HG03521 (cell line): ENCODE data around the gene TBC1D32.
"Not testable (repeated sequence)": the region's sequence is repeated elsewhere in the genome, so short reads cannot be mapped to it uniquely, and the experiment has no call there.

Experiments
- ATAC-seq: cut with Tn5 transposase; IDR thresholded peaks from one replicate; pipeline ENCODE4 v1.9.1; 2021; ENCODE audit warnings: mild to moderate bottlenecking, moderate library complexity; ENCODE audit not compliant: unreplicated experiment

The TBC1D32 gene

GRCh38 chr6:121135425-121135824 is 198.9 kb downstream of the TBC1D32 start:
- no peak for ATAC-seq

- no peak for ATAC-seq
These were observed 199.4 kb downstream of the TBC1D32 start for GRCh38 chr6:121134922-121135321.

DNA sequence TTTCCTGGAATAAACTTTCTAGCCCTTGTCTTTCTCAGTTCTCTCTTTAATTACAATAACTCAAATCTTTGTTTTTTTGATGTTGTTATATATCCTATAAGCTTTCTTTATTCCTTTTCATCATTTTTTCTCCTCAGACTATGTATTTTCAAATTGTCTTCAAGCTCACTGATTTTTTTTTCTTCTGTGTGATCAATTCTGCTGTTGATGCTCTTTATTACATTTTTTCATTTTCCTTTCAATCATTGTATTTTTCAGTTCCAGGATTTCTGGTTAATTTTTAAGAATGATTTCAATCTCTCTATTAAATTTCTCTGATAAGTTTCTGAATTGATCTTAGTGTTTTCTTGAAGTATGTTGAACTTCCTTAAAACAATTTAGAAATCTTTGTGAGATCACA is 209.7 kb downstream of the TBC1D32 start:
- ATAC-seq, result no peak

GRCh38 chr6:121112356-121112755 is 221.9 kb downstream of the TBC1D32 start:
- ATAC-seq, result no peak

DNA sequence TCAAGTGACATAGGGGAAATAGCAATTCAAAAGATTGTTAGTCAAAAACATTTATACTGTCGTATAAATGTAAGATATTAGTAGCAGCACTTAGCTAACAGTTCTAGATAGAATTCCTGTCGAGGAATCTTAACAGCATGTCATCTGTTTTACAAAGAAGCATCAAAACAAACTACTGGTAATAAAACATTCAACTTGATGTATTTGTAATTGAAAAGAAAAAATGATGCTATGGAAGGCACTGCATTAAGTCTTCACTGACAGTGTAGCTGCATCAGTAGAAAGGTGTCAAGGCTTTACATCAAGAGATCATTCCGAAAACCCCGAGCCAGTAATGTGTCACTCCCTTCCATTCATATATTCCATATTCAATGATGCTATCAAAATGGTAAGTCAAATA is 223.5 kb downstream of the TBC1D32 start:
- ATAC-seq, result no peak

DNA sequence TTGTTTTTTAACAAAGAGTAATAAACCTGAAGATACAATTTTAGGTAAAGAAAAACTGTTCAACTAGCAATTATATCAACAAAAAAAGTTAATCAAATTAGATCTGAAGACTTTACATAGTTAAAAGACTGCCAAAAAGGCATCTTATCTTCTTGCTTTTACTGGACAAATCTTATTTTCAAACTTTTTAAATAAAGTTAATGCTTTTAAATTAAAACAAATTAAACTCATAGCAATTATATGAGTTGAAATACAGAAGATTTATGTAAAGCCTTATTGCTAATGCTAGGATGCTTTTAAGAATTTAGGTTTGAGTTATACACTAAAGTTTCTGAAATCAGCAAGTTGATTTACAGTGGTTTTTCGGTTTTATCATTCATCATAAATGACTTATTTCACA is 227.3 kb downstream of the TBC1D32 start:
- ATAC-seq, result no peak

DNA sequence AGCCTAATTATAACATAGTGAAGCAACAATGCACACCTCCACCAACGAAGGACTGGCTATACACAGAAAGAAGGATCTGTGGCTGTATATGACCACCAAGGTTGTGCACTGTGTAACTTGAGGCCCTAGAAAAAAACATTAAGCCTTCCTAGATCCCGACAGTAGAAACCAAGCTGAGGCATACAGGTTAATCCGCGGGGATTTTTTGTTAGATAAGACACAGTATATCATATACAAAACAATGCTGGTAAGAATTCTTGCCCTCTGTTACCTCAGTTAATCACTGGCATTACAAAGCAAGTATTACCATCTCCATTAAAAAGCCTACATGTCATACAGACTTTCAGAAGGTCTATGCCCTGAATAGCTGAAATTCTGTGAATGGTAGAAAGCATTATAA is 228.8 kb downstream of the TBC1D32 start:
- ATAC-seq, result no peak

GRCh38 chr6:121093928-121094327 is 240.4 kb downstream of the TBC1D32 start:
- ATAC-seq, result no peak

GRCh38 chr6:121090492-121090891 is 243.8 kb downstream of the TBC1D32 start:
- no peak for ATAC-seq

GRCh38 chr6:121086876-121087275 is 247.4 kb downstream of the TBC1D32 start:
- ATAC-seq, result no peak

DNA sequence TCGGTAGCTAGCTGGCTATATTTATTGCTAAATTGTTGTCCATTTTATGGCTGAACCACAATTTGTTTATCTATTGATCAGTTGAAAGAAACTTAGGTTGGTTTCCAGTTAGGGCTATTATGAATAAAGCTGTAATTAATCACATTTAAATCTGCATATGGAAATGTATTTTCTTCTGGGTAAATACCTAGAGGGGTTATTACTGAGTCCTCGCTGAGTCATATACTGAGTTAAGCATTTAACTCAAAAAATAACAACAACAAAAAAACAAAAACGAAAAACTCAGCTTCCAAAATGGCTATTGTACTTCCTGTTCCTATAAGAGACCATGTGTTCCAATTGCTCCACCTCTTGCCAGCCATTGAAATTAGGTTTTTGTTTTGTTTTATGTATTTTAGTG is 258.2 kb downstream of the TBC1D32 start:
- ATAC-seq, result no peak

DNA sequence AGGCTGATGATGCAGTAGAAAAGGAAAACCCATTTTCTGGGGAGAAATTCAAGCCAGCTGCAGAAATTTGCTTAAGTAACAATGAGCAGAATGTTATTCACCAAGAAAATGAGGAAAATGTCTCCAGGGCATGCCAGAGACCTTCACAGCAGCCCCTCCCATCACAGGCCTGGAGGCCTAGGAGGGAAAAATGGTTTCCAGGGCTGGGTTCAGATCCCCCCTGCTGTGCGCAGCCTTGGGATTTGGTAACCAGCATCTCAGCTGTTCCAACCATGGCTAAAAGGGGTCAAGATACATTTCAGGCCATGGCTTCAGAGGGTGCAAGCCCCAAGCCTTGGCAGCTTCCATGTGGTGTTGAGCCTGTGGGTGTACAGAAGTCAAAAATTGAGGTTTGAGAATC is 265.5 kb downstream of the TBC1D32 start:
- ATAC-seq, result not testable (repeated sequence)

DNA sequence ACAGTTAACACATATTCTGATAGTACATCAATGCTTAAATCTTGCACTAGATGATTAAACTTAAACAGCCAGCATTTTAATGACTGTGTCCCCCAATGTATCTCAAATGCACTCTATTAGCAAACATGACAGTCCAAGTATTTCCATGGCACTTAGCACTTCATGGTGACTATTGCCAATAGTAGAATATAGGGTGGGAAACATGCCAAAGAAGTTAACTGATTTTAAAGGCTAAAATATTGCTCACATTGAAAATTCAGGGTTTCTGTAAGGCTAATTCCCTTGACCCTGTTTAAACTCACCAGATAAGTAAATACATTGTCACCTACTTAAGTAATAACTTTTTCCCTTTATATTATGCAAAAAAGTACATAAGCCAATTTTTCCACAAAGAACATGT is 266.9 kb downstream of the TBC1D32 start:
- ATAC-seq, result no peak

DNA sequence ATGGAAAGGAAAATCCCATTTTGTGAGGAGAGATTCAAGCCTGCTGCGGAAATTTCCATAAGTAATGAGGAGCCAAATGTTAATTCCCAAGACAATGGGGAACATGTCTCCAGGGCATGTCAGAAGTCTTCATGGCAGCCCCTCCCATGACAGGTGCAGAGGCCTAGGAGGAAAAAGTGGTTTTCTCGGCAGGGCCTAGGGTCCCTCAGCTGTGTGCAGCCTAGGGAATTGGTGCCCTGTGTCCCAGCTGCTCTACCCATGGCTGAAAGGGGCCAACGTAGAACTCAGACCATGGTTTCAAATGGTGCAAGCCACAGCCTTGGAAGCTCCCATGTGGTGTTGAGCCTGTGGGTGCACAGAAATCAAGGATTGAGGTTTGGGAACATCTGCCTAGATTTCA is 269.9 kb downstream of the TBC1D32 start:
- ATAC-seq, result no peak

- ATAC-seq, result peak; percentile 72
These were observed 278.6 kb downstream of the TBC1D32 start for GRCh38 chr6:121055572-121056163.

- not testable (repeated sequence) for ATAC-seq
These were observed 285.7 kb downstream of the TBC1D32 start for GRCh38 chr6:121048593-121048992.

DNA sequence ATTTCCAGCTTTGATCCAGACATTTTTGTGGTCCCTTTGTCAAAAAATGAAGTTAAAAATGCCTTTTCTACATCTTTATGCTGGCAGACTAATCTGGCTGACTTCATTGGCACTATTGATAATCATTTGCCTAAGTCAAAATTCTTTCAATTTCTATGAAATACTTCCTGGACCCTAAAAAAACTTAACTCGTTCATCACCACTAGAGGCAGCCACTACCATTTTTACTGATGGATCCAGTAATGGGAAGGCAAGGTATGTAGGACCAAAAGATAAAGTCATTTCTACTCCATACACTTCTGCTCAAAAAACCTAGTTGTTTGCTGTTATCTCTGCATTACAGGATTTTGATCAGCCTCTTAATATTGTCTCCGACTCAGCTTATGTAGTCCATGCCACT is 289.4 kb downstream of the TBC1D32 start:
- ATAC-seq, result not testable (repeated sequence)

GRCh38 chr6:121043706-121044105 is 290.6 kb downstream of the TBC1D32 start:
- not testable (repeated sequence) for ATAC-seq

DNA sequence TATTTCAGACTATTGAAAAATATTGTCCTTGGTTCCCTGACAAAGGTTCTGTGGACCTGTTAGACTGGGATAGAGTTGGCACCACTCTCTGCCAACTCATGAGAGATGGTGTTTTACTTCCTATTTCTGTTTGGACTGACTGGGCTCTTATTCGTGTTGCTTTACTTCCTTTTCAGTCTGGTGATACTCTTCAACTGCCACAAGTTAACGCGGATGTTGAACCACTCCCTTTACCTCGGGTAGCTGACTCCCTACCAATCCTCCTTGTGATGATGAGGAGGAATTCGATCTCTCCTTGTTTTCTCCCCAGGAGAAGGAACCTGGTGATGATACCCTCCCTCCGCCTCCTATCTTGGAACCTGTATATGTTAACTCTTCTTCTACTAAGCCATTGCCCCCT is 291.1 kb downstream of the TBC1D32 start:
- ATAC-seq, result not testable (repeated sequence)

GRCh38 chr6:121042766-121043165 is 291.5 kb downstream of the TBC1D32 start:
- no peak for ATAC-seq

GRCh38 chr6:121040831-121041230 is 293.4 kb downstream of the TBC1D32 start:
- no peak for ATAC-seq

DNA sequence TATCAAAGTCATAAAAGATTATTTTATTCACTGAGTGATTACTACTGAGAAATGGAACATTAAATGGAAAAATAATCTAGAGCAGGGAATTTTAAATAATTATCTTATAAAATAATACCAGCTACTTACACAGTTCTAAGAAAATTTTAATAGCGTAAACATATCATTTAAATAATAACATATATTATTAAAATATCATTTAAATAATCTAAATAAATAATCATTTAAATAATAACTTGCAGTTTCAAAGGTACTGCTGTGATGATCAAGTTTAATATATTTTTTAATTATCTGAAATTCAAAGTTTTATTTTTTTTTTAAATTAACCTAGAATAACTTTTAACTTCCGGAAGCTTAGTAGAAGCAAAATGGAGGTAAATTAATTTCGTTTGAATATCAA is 301.2 kb downstream of the TBC1D32 start:
- ATAC-seq, result no peak

DNA sequence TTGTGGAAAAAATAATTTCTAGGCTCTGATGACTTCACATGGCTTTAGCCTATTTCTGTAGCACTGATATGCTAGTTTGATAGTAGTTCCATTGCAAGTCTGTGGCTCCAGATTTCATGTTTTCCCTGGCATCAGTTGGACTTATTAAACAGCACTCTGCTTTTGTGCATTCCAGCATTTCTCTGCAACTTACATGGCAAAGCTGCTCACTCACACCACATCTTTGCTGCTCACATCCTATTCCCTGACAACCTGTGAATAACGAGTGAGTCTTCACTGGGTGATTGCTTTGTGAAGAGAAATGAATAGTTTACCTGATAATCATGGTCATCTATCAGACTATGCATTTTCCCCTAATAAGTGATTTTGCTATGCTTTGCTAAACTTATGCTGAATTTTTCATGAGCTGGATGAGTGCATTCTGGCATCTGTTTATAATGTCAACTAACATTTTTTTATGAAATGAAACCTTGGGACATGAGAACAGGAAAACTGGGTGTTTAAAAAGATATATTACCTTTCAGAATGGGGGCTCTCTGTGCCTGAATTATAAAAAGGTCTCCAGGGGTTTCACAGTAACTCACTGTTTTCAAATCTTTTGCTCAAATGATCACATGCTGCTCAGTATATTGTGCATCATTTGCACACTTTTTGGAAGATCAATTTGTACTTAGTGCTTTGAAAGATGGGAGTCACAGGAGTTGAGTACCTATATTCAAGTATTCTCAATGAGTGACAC is 301.8 kb downstream of the TBC1D32 start:
- ATAC-seq, result no peak
